Kidney tubule cell (primary cell): ENCODE data around the gene CCT8L2.
"Not testable (repeated sequence)": the region's sequence is repeated elsewhere in the genome, so short reads cannot be mapped to it uniquely, and the experiment has no call there.

Source experiments
- DNase-seq: peaks from one replicate; pipeline ENCODE4 v3.0.0-alpha.2; 2018; ENCODE audit warnings: low spot score

Gene CCT8L2, protein sequence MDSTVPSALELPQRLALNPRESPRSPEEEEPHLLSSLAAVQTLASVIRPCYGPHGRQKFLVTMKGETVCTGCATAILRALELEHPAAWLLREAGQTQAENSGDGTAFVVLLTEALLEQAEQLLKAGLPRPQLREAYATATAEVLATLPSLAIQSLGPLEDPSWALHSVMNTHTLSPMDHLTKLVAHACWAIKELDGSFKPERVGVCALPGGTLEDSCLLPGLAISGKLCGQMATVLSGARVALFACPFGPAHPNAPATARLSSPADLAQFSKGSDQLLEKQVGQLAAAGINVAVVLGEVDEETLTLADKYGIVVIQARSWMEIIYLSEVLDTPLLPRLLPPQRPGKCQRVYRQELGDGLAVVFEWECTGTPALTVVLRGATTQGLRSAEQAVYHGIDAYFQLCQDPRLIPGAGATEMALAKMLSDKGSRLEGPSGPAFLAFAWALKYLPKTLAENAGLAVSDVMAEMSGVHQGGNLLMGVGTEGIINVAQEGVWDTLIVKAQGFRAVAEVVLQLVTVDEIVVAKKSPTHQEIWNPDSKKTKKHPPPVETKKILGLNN

DNA sequence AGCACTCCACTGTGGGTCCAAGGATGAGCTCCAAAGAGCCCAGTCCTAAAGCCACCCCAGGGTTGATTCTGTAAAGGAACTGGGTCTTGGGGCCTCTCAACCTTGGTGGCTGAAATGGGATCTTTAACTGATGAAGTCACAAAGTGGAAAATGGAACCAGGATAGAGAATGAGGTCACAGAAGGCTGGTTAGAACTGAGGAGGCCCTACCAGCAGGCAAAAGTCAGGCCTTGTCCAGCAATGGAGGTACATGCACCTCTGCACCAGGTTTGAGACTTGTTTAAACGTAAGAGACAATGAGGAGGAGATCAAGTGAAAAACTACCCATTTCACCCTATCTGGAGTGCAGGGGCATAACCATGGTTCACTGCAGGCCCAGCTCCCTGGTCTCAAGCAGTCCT is at the start of gene CCT8L2:
Gene CCT8L2 (minus strand): TSS at position 101 of the 400 bp plus-strand sequence. CDS start 260 bp downstream, outside the sequence.
- not testable (repeated sequence) for DNase-seq

- not testable (repeated sequence) for DNase-seq
Measured at GRCh38 chr22:16635442-16635841, 42.8 kb upstream of the CCT8L2 start.

- DNase-seq = not testable (repeated sequence)
Measured at GRCh38 chr22:16634092-16634491, 41.5 kb upstream of the CCT8L2 start.

GRCh38 chr22:16628476-16628875 is 35.9 kb upstream of the CCT8L2 start:
- not testable (repeated sequence) for DNase-seq

GRCh38 chr22:16625018-16625417 is 32.4 kb upstream of the CCT8L2 start:
- not testable (repeated sequence) for DNase-seq

DNA sequence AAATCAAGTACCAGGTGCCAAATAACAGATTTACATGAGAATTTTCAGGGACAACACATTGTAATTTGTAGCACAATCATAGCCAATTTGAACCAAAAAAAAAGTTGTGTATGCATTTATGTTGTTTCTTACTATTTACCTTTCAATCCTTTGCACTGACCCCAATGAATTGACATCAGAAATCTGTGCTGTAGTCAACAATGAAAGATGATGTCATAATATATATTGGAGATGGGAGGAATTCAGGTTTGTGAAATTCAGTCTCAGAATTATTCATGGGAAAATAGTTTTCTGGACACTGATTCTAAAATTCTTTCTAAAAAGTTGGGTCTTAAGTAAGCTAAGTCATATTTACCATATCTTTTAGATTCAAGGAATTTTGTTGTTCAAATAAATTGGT is 31.0 kb upstream of the CCT8L2 start:
- DNase-seq = not testable (repeated sequence)

DNA sequence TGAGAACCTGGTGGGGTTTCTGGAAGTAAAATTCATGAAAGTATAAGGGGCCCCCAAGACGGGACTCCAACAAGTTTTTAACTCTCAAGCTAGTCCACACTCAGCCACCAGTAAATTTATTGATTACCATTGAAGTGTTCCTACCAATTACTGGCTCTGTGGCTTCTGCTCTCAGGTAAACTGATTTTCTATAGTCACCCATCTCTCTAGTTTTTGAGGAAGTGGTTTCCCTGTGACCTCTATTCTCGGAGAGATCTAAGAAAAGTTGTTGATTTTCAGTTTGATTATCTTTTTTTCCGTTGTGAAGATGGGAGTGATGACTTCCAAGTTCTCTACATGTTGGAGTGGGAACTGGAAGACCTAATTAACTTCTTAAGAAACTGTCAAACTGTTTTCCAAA is 24.9 kb upstream of the CCT8L2 start:
- not testable (repeated sequence) for DNase-seq

DNA sequence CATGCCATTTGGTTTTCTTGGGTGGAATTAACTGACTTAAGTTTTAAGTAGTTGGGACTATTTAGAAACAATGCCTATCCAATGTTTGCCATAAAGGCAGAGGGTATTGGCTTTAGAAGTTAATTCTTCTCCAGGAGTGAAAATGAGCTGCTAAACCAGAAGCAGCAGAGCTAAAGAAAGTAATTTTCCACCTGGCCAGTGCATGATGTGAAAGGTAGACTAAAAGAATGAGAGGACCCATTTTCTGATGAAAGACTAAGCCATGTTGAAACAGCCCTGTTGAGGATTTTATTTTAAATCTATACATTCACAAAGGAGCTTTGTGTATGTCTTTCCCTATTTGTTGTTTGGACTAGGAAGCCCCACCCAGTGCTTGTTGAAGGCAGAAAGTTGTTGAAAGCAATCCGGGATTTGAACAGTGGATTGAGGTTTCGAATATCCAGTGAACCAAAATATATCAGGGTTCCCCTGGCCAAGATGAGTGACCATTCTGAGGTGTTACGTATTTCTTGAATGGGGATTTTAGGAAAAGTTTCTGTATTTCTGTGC is 23.9 kb upstream of the CCT8L2 start:
- DNase-seq = not testable (repeated sequence)

- not testable (repeated sequence) for DNase-seq
Measured at GRCh38 chr22:16615606-16616245, 23.1 kb upstream of the CCT8L2 start.

- peak; percentile 14 for DNase-seq
Measured at GRCh38 chr22:16609548-16610261, 17.1 kb upstream of the CCT8L2 start.

DNA sequence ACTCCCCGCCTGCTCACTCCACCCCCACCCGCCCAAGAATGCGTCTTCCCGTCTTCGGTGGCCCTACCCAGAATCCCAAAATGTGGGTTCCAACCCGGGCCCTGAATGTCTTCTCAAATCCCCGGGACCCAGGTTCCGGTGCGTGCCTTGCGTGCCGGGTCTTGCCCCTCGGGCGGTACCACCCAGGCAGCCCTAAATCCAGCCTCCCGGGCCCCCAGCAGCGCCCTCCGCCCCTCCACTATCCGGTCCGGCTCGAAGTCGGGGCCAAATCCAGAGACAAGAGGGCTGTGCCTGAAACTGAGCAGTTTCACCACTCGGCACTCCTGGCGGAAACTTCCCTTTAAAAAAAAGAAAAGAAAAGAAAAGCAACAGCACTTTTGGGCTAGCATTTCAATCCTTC is 16.3 kb upstream of the CCT8L2 start:
- DNase-seq = peak; percentile 17

- DNase-seq = not testable (repeated sequence)
Measured at GRCh38 chr22:16604257-16604998, 11.8 kb upstream of the CCT8L2 start.

GRCh38 chr22:16603770-16604242 is 11.2 kb upstream of the CCT8L2 start:
- not testable (repeated sequence) for DNase-seq

- DNase-seq = peak; percentile 5
Measured at GRCh38 chr22:16603448-16603768, 10.8 kb upstream of the CCT8L2 start.

DNA sequence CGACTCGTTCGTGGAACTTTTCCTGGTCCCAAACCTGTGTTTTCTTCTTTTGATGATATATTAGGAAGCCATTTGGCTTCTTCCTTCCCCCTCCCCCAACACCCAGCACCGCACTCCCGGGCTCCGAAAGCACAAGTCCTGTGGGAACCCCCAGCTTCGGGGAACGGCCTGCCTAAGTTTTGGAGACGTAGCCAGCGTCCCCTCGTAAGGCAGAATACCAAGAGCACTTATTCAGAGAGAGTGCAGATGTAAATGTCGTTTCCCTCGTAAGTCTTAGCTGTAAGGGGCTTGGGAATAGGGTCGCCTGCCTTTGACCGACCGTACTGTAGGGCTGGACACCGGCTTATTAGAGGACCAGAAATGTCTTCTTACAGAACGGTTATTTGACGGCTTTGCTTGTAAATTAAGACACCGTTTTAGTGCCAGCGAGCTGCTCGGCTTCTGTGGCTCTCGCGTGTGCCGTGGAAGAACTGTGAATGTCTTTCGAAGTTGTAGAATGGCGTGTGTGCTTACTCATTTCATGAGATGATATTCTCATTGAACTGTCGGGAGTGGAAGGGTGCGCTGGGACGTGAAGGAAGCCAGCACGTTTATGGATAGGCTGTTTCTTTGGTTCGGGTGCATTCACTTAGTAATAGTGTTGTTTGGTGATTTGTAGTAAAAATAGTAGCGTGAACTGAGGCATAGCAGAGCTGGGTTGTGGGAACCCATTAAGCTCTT is 10.3 kb upstream of the CCT8L2 start:
- DNase-seq = peak; percentile 38

GRCh38 chr22:16602224-16602727 is 9.7 kb upstream of the CCT8L2 start:
- peak; percentile 2 for DNase-seq

DNA sequence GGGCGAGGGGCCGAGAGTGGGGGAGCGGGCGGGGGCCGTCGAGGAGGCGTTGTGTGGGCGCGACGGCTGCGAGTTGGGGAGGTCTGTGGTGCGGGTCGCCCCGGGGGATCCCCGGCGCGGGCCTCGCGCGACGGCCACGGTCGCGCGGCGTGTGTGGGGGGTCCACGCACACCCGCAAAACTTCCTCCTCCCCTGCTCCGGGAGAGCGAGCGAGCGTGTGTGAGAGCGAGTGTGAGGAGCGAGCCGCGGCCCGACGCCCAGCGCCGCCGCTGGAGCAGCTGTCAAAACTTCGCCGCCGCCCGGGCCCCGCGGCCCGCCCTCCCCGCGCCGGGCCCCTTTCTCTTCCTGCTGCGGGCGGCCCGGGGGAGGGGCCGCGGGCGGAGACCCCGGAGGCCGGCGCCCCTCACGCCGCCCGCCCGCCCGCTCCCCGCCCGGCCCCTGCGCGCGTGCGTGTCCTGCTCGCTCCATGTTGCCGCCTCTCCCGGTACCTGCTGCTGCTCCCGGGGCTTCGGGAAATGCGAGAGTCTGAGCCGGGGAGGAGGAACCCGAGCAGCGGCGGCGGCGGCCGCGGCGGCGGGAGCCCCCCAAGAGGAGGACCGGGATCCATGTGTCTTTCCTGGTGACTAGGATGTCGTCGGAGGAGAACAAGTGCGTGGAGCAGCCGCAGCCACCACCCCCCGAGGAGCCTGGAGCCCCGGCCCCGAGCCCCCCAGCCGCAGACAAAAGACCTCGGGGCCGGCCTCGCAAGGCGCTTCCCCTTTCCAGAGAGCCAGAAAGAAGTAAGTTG is 9.0 kb upstream of the CCT8L2 start:
- DNase-seq = peak; percentile 45

DNA sequence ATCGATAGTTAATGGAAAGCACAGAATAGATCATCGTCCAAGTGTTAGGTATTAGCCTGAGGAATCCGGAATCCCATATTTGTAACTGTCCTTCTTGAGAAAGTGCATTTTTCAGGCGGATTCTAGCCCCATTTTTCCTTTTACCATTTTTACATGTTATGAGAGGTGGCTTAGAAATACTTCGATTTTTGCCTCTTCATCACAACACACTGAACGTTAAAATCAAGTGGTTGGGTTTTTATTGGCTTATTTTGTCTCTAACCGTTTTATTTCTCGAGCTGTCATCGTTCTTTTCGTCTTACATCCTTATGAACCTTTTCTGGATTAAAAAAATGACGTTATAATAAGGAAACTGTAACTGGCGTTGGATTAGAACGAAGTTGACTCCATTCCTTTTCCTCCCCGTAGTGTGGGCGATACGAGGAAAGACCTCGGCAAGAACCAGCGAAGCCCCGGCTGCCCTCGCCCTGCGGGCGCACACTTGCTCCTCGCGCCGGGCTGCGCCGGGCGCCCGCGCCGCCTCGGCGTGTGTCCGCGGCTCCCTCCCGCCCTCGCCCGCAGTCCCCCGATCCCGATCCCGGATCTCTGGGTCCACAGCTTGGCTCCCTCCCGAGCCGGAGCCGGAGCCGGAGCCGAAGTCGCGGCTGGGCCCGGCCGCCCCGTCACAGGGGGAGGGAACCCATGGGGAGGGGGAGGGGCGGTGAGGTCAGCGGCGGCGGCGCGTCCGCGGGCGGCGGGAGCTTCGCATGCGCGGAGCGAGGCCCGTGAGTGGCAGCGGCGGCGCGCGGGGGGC is 8.2 kb upstream of the CCT8L2 start:
- DNase-seq = peak; percentile 84

- DNase-seq = not testable (repeated sequence)
Measured at GRCh38 chr22:16599648-16600047, 7.0 kb upstream of the CCT8L2 start.
